Measurements from ENCODE around the gene STX5.
"Not testable (repeated sequence)": the region's sequence is repeated elsewhere in the genome, so short reads cannot be mapped to it uniquely, and the experiment has no call there.

STX5 gene

DNA sequence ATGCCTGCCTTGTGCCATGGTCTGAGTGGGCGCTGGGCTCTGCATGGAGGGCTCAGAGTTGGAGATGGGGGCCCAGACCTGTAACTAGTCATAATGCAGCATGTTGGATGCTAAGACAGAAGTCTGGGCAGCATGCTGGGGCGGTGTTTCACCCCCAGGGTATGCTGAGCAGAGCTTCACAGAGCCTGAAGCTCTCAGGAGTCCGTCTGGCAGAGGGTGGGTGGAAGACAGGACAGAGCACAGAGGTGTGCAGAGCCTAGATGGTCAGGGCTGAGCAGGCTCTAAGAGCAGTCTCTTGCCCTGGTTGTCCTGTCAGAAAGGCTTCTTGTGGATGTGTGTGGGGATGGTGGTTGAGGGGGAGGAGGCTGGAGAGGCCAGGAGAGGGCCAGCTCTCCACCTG lies 53.4 kb downstream of the STX5 start:
- no peak for DNase-seq

DNA sequence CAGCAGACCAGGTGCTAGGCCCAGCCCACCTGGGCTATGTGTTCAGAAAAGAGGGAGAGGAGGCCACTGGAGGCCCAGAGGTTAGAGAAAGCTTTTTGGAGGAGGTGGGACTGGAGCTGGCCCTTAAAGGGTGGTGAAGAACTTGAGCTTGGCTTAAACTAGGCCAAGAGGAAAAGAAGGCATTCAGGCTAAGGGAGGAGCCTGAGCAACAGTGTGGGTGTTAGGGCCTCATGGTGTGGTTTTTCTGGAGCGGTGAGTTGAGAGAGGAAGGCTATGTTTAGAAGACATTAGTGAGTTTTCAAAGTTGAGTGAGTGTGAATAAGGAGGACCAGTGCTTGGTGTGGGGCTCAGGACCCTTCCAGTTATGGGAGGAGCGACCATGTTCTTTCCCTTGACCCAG lies 54.5 kb downstream of the STX5 start:
- no peak for DNase-seq

DNA sequence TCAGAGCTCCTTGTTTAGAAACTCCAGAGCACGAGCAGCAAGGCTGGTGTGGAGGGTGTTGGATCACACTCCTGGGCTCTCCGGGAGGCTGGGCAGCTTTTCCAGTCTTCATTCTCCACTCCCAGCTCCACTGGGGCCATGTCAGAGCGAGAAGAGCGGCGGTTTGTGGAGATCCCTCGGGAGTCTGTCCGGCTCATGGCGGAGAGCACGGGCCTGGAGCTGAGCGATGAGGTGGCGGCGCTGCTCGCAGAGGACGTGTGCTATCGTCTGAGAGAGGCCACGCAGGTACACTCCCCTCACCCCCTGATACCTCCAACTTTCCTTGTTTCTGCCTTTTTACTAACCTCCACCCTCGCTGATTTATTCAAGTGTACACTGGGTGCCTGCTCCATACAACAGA lies 56.2 kb downstream of the STX5 start:
- DNase-seq: no peak

DNA sequence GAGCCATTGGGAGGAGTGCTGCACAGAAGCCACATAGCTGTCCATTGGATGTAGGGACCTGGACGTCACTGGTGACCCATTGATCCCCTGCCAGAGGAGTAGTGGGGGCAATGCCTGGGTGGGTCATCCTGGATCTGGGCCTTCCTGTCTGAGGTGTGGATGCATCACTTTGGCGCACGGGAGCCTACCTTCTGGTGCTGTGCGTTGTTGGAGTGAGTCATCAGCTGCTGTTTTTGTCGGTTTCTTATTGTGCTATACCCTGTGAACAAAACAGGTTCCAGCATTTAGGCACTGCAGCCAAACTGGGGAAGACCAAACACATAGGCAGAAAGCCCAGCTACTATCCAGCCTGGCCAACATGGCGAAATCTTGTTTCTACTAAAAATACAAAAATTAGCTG lies 57.4 kb downstream of the STX5 start:
- no peak for DNase-seq

DNA sequence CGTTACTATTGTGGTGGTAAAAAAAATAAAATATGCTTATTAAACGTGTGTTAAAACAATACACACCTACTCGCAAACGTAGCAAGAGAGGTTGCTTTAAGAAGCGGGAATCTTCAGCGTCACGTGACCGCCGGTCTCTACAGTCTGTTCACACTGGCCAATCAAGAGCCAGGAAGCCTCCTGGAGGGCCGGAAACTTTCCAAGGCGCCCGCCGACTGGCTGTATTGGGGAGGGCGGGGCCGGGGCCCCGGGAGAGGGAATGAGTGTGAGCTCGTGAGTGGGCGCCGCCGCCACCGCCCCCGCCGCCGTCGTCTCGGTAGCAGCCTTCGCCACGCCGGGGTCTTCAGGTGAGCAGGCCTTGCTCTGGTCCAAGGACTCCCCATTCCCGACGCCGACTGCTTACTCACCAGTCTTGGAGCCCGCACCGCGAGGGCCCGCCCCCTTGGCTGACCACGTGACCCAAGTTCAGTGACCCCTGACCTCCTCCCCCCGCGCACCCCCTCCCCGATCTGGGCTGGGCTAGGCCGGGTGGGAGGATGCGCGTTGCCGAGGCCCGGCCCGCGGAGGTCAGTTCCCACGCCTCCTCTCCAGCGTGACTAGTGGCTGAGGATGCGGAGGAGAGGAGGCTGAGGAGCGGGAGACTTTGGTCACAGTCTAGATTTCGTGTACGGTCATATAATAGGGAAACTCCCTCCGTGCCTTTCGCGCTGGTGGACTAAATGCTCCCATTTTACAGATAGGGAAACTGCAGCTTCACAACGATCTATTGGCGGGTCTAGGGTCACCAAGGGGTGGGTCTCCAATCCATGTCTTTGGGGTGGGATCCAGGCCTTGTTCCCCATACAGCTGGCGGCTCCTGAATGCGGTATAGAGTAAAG lies 60.5 kb downstream of the STX5 start, which contains the start of gene TAF6L:
TSS of gene TAF6L (plus strand) at position 253 of the 878 bp plus-strand sequence. CDS start 4,388 bp downstream, outside the sequence.
- DNase-seq: peak; percentile 97

DNA sequence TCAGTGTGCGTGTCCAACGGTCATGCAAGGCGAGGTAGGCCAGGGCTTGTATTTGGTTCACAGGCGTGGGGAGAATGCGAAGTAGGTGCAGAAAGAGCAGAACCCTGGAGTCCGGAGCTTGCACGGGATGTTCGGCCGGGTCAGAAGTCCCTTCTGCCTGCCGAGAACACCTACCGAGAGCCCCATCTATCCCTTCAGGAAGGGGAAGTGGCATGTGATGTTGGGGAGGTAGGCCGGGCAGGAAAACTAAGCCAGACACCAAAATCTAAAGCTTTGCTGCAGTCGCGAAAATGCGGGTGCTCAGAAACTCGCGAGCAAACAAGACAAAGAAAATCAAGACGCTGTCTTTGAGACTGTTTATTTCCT lies 61.1 kb downstream of the STX5 start:
- peak; percentile 11 for DNase-seq

DNA sequence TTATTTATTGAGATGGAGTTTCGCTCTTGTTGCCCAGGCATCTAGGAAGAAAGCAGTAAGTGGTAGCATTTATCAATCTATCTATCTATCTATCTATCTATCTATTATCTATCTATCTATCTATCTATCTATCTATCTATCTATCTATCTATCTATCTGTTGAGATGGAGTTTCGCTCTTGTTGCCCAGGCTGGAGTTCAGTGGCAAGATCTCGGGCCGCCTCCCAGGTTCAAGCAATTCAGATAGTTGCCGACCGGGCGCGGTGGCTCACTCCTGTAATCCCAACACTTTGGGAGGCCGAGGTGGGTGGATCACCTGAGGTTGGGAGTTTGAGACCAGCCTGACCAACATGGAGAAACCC lies 71.0 kb downstream of the STX5 start:
- not testable (repeated sequence) for DNase-seq

DNA sequence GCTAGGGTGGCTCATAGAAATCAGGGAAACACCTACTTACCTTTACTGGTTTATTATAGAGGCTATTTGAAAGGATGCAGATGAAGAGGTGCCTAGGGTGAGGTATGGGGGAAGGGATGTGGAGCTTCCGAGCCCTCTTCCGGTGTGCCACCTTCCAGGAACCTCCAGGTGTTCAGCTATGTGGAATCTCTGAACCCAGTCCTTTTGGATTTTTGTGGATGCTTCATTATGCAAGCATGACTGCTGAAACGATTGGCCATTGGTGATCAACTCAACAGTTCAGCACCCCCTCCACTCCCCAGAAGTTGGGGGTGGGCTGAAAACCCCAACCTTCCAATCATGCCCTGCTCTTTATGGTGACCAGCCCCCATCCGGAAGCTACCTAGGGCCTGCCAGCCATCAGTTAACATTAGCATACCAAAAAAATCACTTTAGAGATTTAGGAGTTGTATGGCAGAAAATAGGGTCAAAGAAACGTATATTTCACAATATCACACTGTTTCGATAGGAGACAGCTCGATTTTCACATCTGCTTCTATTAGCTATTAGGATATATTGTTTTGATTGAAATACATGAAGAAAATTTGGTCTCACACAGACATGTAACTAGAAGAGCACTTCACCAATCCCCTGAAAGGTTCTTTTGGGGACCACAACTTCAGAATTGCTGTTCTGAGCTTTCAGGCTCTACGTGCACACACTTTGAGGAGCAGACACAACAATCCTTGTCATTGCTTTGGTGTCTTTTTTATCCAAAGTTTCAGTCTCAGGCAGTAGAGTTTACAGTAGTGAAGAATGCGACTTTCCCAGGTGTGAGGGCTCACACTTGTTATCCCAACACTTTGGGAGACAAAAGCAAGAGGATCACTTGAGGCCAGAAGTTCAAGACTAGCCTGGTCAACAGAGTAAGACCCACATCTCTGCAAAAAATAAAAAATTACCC lies 73.7 kb downstream of the STX5 start:
- no peak for DNase-seq
